Upper lobe of right lung (tissue), 1 donor: Measurements from ENCODE around the gene PYGL. TPM values are rescaled to one million over a fixed set of nuclear protein-coding genes. Genes with fewer than 3 reads are reported as not detected.

ENCODE experiments used
- ATAC-seq: fragments of 200-7000 bp; cut with Tn5 transposase; one replicate; pipeline ENCODE4 v1.9.1; 2020; ENCODE audit warnings: mild to moderate bottlenecking, moderate library complexity
- DNase-seq: peaks from one replicate; pipeline ENCODE4 v3.0.0-alpha.2; 2020
- H3K27ac ChIP-seq: fragments of 200-600 bp; one replicate; pipeline ENCODE4 v1.8.0; 2022
- H3K27me3 ChIP-seq: fragments of 200-600 bp; one replicate; pipeline ENCODE4 v1.8.0; 2022; ENCODE audit warnings: mild to moderate bottlenecking
- H3K36me3 ChIP-seq: fragments of 200-600 bp; one replicate; pipeline ENCODE4 v1.8.0; 2022
- H3K4me1 ChIP-seq: fragments of 200-600 bp; one replicate; pipeline ENCODE4 v1.8.0; 2022
- H3K4me3 ChIP-seq: fragments of 200-600 bp; one replicate; pipeline ENCODE4 v1.8.0; 2022; ENCODE audit warnings: mild to moderate bottlenecking
- H3K9me3 ChIP-seq: fragments of 200-600 bp; one replicate; pipeline ENCODE4 v1.8.0; 2022
- intact Hi-C: fragments of 100-400 bp; cut with DNase I; formaldehyde crosslinking; loops from one replicate; pipeline ENCODE4 v1.11.0; 2022
- total RNA-seq: library from RNA; stranded (reverse); fragmentation: NEBNext Ultra II Directional; extraction: Animal tissue kit (Norgen Biotek cat#: 25700); gene quantifications from one replicate; pipeline ENCODE4 v1.2.1, GENCODE V29; 2021
- TF ChIP-seq, protein P1 (sequence below): fragments of 200-600 bp; IDR thresholded peaks from one replicate; pipeline ENCODE4 v1.8.0; 2022; ENCODE audit warnings: antibody characterized with exemption
- donor health status: DM: no; HTN: yes; CAD: no; lungs with severe emphysema.

Gene PYGL
- total RNA-seq, 1 donor from 2014 or later = 46.3 TPM

GRCh38 chr14:50929506-50929905 is 14.8 kb downstream of the PYGL start:
- H3K4me3 ChIP-seq = no peak overlapping the region
- ATAC-seq (no peak), DNase-seq (no peak)
- H3K9me3 ChIP-seq = no peaks in the 10 kb centered on the region
- no peaks in the 10 kb centered on the region for H3K4me1 ChIP-seq
- peaks cover 33% of the 10 kb centered on the region for H3K36me3 ChIP-seq
- no peaks in the 10 kb centered on the region for H3K27me3 ChIP-seq
- TF ChIP-seq, protein P1, sequence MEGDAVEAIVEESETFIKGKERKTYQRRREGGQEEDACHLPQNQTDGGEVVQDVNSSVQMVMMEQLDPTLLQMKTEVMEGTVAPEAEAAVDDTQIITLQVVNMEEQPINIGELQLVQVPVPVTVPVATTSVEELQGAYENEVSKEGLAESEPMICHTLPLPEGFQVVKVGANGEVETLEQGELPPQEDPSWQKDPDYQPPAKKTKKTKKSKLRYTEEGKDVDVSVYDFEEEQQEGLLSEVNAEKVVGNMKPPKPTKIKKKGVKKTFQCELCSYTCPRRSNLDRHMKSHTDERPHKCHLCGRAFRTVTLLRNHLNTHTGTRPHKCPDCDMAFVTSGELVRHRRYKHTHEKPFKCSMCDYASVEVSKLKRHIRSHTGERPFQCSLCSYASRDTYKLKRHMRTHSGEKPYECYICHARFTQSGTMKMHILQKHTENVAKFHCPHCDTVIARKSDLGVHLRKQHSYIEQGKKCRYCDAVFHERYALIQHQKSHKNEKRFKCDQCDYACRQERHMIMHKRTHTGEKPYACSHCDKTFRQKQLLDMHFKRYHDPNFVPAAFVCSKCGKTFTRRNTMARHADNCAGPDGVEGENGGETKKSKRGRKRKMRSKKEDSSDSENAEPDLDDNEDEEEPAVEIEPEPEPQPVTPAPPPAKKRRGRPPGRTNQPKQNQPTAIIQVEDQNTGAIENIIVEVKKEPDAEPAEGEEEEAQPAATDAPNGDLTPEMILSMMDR = no peak
- no peak overlapping the region for H3K27ac ChIP-seq
- intact Hi-C loops = no loop called here

GRCh38 chr14:50928002-50928635 is 16.2 kb downstream of the PYGL start:
- no peaks in the 10 kb centered on the region for H3K4me1 ChIP-seq
- peaks cover 27% of the 10 kb centered on the region for H3K36me3 ChIP-seq
- intact Hi-C loops = no loop called here
- DNase-seq (no peak), ATAC-seq (peak; percentile 91)
- no peaks in the 10 kb centered on the region for H3K27me3 ChIP-seq
- H3K4me3 ChIP-seq = no peak overlapping the region
- TF ChIP-seq, protein P1 = no peak
- no peaks in the 10 kb centered on the region for H3K9me3 ChIP-seq
- H3K27ac ChIP-seq = no peak overlapping the region

- Histone ChIP-seq H3K4me3 (no peak overlapping the region), H3K36me3 (peaks cover 36% of the 10 kb centered on the region), H3K27me3 (no peaks in the 10 kb centered on the region), H3K27ac (no peak overlapping the region), H3K4me1 (no peaks in the 10 kb centered on the region), H3K9me3 (no peaks in the 10 kb centered on the region)
- intact Hi-C loops = no loop called here
- DNase-seq (no peak), ATAC-seq (peak; percentile 77)
- TF ChIP-seq, protein P1 = no peak
These were observed 17.4 kb downstream of the PYGL start for GRCh38 chr14:50926851-50927386.

DNA sequence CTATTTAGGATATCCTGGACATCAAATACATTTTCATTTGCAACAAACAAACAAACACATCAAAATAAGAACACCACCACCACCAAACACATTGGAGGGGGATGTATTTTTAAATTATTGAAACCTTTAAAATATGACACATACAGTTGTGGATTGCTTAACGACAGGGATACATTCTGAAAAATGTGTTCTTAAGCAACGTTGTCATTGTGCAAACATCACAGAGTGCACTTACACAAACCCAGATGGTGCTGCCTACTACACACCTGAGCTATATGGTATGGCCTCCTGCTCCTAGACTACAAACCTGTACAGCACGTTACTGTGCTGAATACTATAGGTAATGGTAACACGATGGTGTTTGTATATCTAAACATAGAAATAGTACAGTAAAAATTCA is 19.4 kb downstream of the PYGL start:
- Histone ChIP-seq H3K27ac (no peak overlapping the region), H3K36me3 (peaks cover 34% of the 10 kb centered on the region), H3K4me3 (no peak overlapping the region), H3K4me1 (no peaks in the 10 kb centered on the region), H3K9me3 (no peaks in the 10 kb centered on the region), H3K27me3 (no peaks in the 10 kb centered on the region)
- intact Hi-C loops = no loop called here
- TF ChIP-seq, protein P1 = no peak
- no peak for DNase-seq
- no peak for ATAC-seq

GRCh38 chr14:50924236-50924635 is 20.0 kb downstream of the PYGL start:
- H3K9me3 ChIP-seq = no peaks in the 10 kb centered on the region
- TF ChIP-seq, protein P1 = no peak
- intact Hi-C loops = no loop called here
- no peaks in the 10 kb centered on the region for H3K27me3 ChIP-seq
- DNase-seq (no peak), ATAC-seq (no peak)
- no peaks in the 10 kb centered on the region for H3K4me1 ChIP-seq
- peaks cover 36% of the 10 kb centered on the region for H3K36me3 ChIP-seq
- no peak overlapping the region for H3K4me3 ChIP-seq
- no peak overlapping the region for H3K27ac ChIP-seq
